ENCODE measurements around the gene S100A1.
A peak's percentile ranks its signal among the peaks of the same experiment; 100 is the strongest.

S100A1 gene

GRCh38 chr1:153669606-153670005 lies 41.4 kb downstream of the S100A1 start:
- in situ Hi-C loops (cut with MboI; ENCODE audit: low sequenced_read_pairs, unreplicated experiment): loop anchor here (10.0 kb wide), 2 partner anchors 75 to 315 kb away; partner anchors contain the start of gene RAB13
- no peak for DNase-seq (ENCODE audit: low spot score)
- TF ChIP-seq, protein P1, sequence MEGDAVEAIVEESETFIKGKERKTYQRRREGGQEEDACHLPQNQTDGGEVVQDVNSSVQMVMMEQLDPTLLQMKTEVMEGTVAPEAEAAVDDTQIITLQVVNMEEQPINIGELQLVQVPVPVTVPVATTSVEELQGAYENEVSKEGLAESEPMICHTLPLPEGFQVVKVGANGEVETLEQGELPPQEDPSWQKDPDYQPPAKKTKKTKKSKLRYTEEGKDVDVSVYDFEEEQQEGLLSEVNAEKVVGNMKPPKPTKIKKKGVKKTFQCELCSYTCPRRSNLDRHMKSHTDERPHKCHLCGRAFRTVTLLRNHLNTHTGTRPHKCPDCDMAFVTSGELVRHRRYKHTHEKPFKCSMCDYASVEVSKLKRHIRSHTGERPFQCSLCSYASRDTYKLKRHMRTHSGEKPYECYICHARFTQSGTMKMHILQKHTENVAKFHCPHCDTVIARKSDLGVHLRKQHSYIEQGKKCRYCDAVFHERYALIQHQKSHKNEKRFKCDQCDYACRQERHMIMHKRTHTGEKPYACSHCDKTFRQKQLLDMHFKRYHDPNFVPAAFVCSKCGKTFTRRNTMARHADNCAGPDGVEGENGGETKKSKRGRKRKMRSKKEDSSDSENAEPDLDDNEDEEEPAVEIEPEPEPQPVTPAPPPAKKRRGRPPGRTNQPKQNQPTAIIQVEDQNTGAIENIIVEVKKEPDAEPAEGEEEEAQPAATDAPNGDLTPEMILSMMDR (IDR thresholded peaks at IDR 0.05; ENCODE audit: borderline replicate concordance, control extremely low read depth, extremely low read depth, insufficient read depth, missing control alignments): no peak

DNA sequence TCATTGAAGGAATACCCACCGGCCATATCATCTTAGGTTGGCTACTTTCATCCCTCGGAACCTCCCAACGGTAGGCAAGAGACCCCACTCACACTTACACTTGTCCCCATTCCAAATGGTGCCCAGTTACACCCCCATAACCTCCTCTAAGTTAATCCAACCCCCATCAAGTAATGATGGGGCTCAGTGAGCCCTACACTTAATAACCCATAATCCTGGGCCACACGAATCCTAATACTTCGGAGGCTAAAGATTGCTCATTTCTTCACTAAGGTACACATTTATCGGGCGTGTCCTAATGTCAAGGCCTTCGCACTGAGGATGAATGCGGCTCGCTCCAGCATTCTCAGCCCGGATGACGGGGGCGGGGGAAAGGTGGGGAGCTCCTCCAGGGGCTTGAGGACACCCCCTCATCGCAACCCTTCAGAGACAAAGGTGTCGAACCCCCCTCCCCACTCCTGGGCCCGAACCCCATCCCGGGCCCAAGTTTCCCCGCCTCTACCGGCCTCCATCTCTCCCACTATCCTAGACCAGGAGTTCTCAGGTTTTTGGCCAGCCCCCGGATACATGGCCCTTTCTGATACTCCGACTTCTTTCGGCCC lies 42.1 kb downstream of the S100A1 start:
- TF ChIP-seq, protein P1 (IDR thresholded peaks at IDR 0.05; ENCODE audit: borderline replicate concordance, control extremely low read depth, extremely low read depth, insufficient read depth, missing control alignments): no peak
- in situ Hi-C loops (cut with MboI; ENCODE audit: low sequenced_read_pairs, unreplicated experiment): loop anchor here (10.0 kb wide), 2 partner anchors 74 to 314 kb away; partner anchors contain the start of gene RAB13
- no peak for DNase-seq (ENCODE audit: low spot score)

DNA sequence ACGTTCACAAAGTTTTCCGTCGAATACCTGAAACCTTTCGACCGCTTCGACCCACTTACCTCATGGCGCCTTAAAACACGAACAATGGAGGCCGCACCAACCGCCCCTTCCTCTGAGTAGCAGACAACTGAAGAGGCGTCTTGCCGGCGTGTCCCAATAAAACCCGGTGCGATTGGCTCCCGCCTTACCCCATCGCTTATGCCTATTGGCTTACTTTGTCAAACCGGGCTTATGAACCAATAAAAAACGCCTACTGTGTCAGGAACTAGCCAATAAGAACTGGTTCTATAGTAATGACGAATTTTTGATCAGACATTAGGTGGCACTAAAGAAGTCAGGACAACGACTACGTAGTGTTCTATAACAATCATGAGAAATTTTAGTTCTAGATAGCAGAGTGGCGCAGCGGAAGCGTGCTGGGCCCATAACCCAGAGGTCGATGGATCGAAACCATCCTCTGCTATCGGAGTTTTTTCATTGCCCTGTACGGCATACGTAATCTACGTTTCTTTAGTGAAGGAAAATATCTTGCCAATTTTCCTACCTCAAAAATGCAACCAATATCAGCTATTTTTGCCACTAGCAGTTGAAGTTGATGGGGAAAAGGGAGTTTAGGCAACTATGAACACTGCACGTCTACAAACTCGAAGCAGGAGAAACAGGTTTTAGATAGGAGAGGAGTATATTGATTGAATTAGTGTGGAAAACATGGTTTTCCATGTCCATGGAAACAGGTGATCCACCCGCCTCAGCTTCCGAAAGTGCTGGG lies 42.8 kb downstream of the S100A1 start, which contains the start of gene ILF2:
ILF2 (minus strand) TSS at position 135 of the 769 bp plus-strand sequence; CDS start at position 64, 71 bp downstream.
- peak; percentile 96 for DNase-seq (ENCODE audit: low spot score)
- in situ Hi-C loops (cut with MboI; ENCODE audit: low sequenced_read_pairs, unreplicated experiment): loop anchor here (10.0 kb wide), 2 partner anchors 74 to 314 kb away; partner anchors contain the start of gene RAB13
- TF ChIP-seq, protein P1 (IDR thresholded peaks at IDR 0.05; ENCODE audit: borderline replicate concordance, control extremely low read depth, extremely low read depth, insufficient read depth, missing control alignments): peak; percentile 35

- TF ChIP-seq, protein P1 (IDR thresholded peaks at IDR 0.05; ENCODE audit: borderline replicate concordance, control extremely low read depth, extremely low read depth, insufficient read depth, missing control alignments): peak; percentile 1
- in situ Hi-C loops (cut with MboI; ENCODE audit: low sequenced_read_pairs, unreplicated experiment): loop anchor here (10.0 kb wide), 2 partner anchors 73 to 313 kb away; partner anchors contain the start of gene RAB13
- DNase-seq (ENCODE audit: low spot score): peak; percentile 31
These were observed 43.6 kb downstream of the S100A1 start for GRCh38 chr1:153671628-153672353.

DNA sequence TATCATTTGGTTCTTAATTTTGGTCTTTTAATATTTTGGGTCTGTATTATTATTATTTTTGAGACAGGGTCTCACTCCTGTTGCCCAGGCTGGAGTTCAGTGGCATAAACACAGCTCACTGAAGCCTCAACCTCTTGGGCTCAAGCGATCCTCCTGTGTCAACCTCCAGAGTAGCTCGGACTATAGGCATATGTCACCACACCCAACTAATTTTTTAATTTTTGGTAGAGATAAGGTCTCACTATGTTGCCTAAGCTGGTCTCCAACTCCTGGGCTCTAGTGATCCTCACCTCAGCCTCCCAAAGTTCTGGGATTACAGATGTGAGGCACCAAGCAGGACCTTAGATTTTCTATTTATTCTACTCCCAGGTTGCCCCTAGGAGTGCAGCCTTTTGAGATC lies 45.3 kb downstream of the S100A1 start:
- TF ChIP-seq, protein P1 (IDR thresholded peaks at IDR 0.05; ENCODE audit: borderline replicate concordance, control extremely low read depth, extremely low read depth, insufficient read depth, missing control alignments): no peak
- in situ Hi-C loops (cut with MboI; ENCODE audit: low sequenced_read_pairs, unreplicated experiment): loop anchor here (10.0 kb wide), 2 partner anchors 71 to 311 kb away; partner anchors contain the start of gene RAB13
- DNase-seq (ENCODE audit: low spot score): no peak
